Rectal smooth muscle tissue (tissue), 1 donor: ENCODE data around the gene BBIP1.

Experiments
- H3K27ac ChIP-seq: one replicate; pipeline ENCODE4 v1.7.0; 2013; ENCODE audit warnings: low read depth, low read length, inconsistent platforms
- H3K27me3 ChIP-seq: one replicate; pipeline ENCODE4 v1.7.0; 2013; ENCODE audit warnings: low read length; ENCODE audit not compliant: control insufficient read depth, insufficient read depth
- H3K36me3 ChIP-seq: one replicate; pipeline ENCODE4 v1.7.0; 2013; ENCODE audit warnings: low read length; ENCODE audit not compliant: control insufficient read depth, insufficient read depth
- H3K4me1 ChIP-seq: one replicate; pipeline ENCODE4 v1.7.0; 2013; ENCODE audit warnings: low read length; ENCODE audit not compliant: control insufficient read depth, insufficient read depth
- H3K4me3 ChIP-seq: one replicate; pipeline ENCODE4 v1.7.0; 2013; ENCODE audit warnings: low read length
- H3K9ac ChIP-seq: one replicate; pipeline ENCODE4 v1.7.0; 2013; ENCODE audit warnings: low read length

BBIP1 gene

GRCh38 chr10:110893559-110894179 is 25.3 kb downstream of the BBIP1 start:
- Histone ChIP-seq H3K36me3 (peaks cover 20% of the 10 kb centered on the region), H3K9ac (no peak overlapping the region), H3K27ac (no peak overlapping the region), H3K4me3 (no peak overlapping the region), H3K4me1 (peaks cover 5% of the 10 kb centered on the region), H3K27me3 (no peaks in the 10 kb centered on the region)

GRCh38 chr10:110892602-110893288 is 26.2 kb downstream of the BBIP1 start:
- H3K27me3 ChIP-seq, result no peaks in the 10 kb centered on the region
- H3K4me1 ChIP-seq, result peaks cover 5% of the 10 kb centered on the region
- H3K9ac ChIP-seq, result no peak overlapping the region
- peaks cover 20% of the 10 kb centered on the region for H3K36me3 ChIP-seq
- H3K27ac ChIP-seq, result no peak overlapping the region
- no peak overlapping the region for H3K4me3 ChIP-seq

- H3K36me3 ChIP-seq, result peaks cover 16% of the 10 kb centered on the region
- no peak overlapping the region for H3K9ac ChIP-seq
- H3K4me3 ChIP-seq, result no peak overlapping the region
- H3K4me1 ChIP-seq, result peaks cover 5% of the 10 kb centered on the region
- no peaks in the 10 kb centered on the region for H3K27me3 ChIP-seq
- no peak overlapping the region for H3K27ac ChIP-seq
These were observed 31.4 kb downstream of the BBIP1 start for GRCh38 chr10:110887560-110887959.

- Histone ChIP-seq H3K27me3 (no peaks in the 10 kb centered on the region), H3K36me3 (peaks cover 18% of the 10 kb centered on the region), H3K4me1 (peaks cover 5% of the 10 kb centered on the region), H3K9ac (no peak overlapping the region), H3K27ac (peak overlapping the region; percentile 42), H3K4me3 (no peak overlapping the region)
These were observed 32.9 kb downstream of the BBIP1 start for GRCh38 chr10:110885932-110886674.

- Histone ChIP-seq H3K4me3 (no peak overlapping the region), H3K4me1 (peaks cover 5% of the 10 kb centered on the region), H3K36me3 (peaks cover 10% of the 10 kb centered on the region), H3K9ac (no peak overlapping the region), H3K27ac (peak overlapping the region; percentile 33), H3K27me3 (no peaks in the 10 kb centered on the region)
These were observed 35.1 kb downstream of the BBIP1 start for GRCh38 chr10:110883924-110884323.

GRCh38 chr10:110881905-110882304 is 37.1 kb downstream of the BBIP1 start:
- H3K27me3 ChIP-seq, result no peaks in the 10 kb centered on the region
- H3K36me3 ChIP-seq, result peaks cover 12% of the 10 kb centered on the region
- H3K4me1 ChIP-seq, result peaks cover 5% of the 10 kb centered on the region
- no peak overlapping the region for H3K9ac ChIP-seq
- no peak overlapping the region for H3K27ac ChIP-seq
- H3K4me3 ChIP-seq, result no peak overlapping the region

- no peak overlapping the region for H3K27ac ChIP-seq
These were observed 37.7 kb downstream of the BBIP1 start for GRCh38 chr10:110881247-110881646.

GRCh38 chr10:110880012-110880411 is 39.0 kb downstream of the BBIP1 start:
- Histone ChIP-seq H3K4me3 (no peak overlapping the region), H3K27ac (no peak overlapping the region), H3K4me1 (peaks cover 4% of the 10 kb centered on the region), H3K27me3 (no peaks in the 10 kb centered on the region), H3K9ac (no peak overlapping the region), H3K36me3 (peaks cover 12% of the 10 kb centered on the region)

More at GRCh38 chr10:110881247-110881646, 37.7 kb downstream of the BBIP1 start:
- Histone ChIP-seq H3K4me1 (peaks cover 3% of the 10 kb centered on the region), H3K4me3 (no peak overlapping the region), H3K9ac (no peak overlapping the region), H3K27me3 (no peaks in the 10 kb centered on the region), H3K36me3 (peaks cover 12% of the 10 kb centered on the region)

- H3K4me1 ChIP-seq, result peaks cover 6% of the 10 kb centered on the region
- H3K27ac ChIP-seq, result no peak overlapping the region
- H3K4me3 ChIP-seq, result no peak overlapping the region
- H3K36me3 ChIP-seq, result peaks cover 9% of the 10 kb centered on the region
- no peaks in the 10 kb centered on the region for H3K27me3 ChIP-seq
- no peak overlapping the region for H3K9ac ChIP-seq
These were observed 42.2 kb downstream of the BBIP1 start for GRCh38 chr10:110876788-110877187.

GRCh38 chr10:110876000-110876399 is 43.0 kb downstream of the BBIP1 start:
- peaks cover 10% of the 10 kb centered on the region for H3K4me1 ChIP-seq
- no peak overlapping the region for H3K27ac ChIP-seq
- H3K4me3 ChIP-seq, result no peak overlapping the region

GRCh38 chr10:110873951-110874350 is 45.0 kb downstream of the BBIP1 start:
- Histone ChIP-seq H3K9ac (no peak overlapping the region), H3K4me3 (peak overlapping the region; percentile 68)

More at GRCh38 chr10:110876000-110876399, 43.0 kb downstream of the BBIP1 start:
- Histone ChIP-seq H3K9ac (no peak overlapping the region), H3K27me3 (no peaks in the 10 kb centered on the region), H3K36me3 (peaks cover 7% of the 10 kb centered on the region)

More at GRCh38 chr10:110873951-110874350, 45.0 kb downstream of the BBIP1 start:
- Histone ChIP-seq H3K4me1 (peaks cover 14% of the 10 kb centered on the region), H3K36me3 (peaks cover 7% of the 10 kb centered on the region), H3K27me3 (no peaks in the 10 kb centered on the region), H3K27ac (no peak overlapping the region)
